ENCODE data around the gene ZNF222.

Gene ZNF222

GRCh38 chr19:44024900-44025216 lies 321 bp upstream of the ZNF222 start:
- H3K27me3 ChIP-seq (ENCODE audit: insufficient read depth, insufficient read length) = no peaks in the 10 kb centered on the region
- H3K9ac ChIP-seq (ENCODE audit: insufficient read length, low read depth) = peak overlapping the region; percentile 85
- H3K9me3 ChIP-seq (ENCODE audit: insufficient read depth, low read length) = peaks cover 9% of the 10 kb centered on the region
- TF ChIP-seq ZNF274 (IDR thresholded peaks at IDR 0.05; ENCODE audit: low read depth, low read length) (no peak), SUZ12 (IDR thresholded peaks at IDR 0.05; ENCODE audit: extremely low read depth, insufficient read depth, insufficient read length) (no peak), YY1 (IDR thresholded peaks at IDR 0.05; ENCODE audit: insufficient read depth, insufficient read length) (no peak)
- H3K4me3 ChIP-seq (ENCODE audit: insufficient read length, low read depth) = peak overlapping the region; percentile 86
- H3K36me3 ChIP-seq (ENCODE audit: insufficient read depth, insufficient read length, low read length) = peaks cover 30% of the 10 kb centered on the region
- no peak for DNase-seq (ENCODE audit: low read depth, low spot score)
- H3K4me1 ChIP-seq (ENCODE audit: insufficient read depth, insufficient read length) = no peaks in the 10 kb centered on the region

DNA sequence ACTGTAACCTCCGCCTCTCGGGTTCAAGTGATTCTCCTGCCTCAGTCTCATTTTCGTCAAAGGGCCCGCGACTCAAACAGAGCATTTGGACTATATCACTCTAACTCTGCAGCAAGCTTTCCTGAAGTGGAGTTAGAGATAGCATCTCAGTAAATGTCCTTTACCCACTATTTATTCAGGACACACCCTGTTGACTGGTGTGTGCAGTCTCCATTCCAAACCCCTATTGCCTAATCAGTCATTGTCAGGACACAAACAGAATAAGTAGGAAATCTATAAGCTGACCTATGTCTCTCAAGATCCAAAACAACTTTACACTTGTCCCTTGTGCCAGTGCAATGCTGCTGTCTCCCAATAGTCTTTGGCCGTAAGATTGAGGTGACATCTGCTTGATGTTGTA lies 1.4 kb downstream of the ZNF222 start:
- Histone ChIP-seq H3K27me3 (ENCODE audit: insufficient read depth, insufficient read length) (no peaks in the 10 kb centered on the region), H3K36me3 (ENCODE audit: insufficient read depth, insufficient read length, low read length) (peaks cover 40% of the 10 kb centered on the region), H3K9me3 (ENCODE audit: insufficient read depth, low read length) (peaks cover 26% of the 10 kb centered on the region), H3K4me3 (ENCODE audit: insufficient read length, low read depth) (no peak overlapping the region), H3K4me1 (ENCODE audit: insufficient read depth, insufficient read length) (no peaks in the 10 kb centered on the region), H3K9ac (ENCODE audit: insufficient read length, low read depth) (no peak overlapping the region)
- no peak for DNase-seq (ENCODE audit: low read depth, low spot score)
- TF ChIP-seq YY1 (IDR thresholded peaks at IDR 0.05; ENCODE audit: insufficient read depth, insufficient read length) = no peak
- no peak for TF ChIP-seq SUZ12 (IDR thresholded peaks at IDR 0.05; ENCODE audit: extremely low read depth, insufficient read depth, insufficient read length)
- no peak for TF ChIP-seq ZNF274 (IDR thresholded peaks at IDR 0.05; ENCODE audit: low read depth, low read length)

DNA sequence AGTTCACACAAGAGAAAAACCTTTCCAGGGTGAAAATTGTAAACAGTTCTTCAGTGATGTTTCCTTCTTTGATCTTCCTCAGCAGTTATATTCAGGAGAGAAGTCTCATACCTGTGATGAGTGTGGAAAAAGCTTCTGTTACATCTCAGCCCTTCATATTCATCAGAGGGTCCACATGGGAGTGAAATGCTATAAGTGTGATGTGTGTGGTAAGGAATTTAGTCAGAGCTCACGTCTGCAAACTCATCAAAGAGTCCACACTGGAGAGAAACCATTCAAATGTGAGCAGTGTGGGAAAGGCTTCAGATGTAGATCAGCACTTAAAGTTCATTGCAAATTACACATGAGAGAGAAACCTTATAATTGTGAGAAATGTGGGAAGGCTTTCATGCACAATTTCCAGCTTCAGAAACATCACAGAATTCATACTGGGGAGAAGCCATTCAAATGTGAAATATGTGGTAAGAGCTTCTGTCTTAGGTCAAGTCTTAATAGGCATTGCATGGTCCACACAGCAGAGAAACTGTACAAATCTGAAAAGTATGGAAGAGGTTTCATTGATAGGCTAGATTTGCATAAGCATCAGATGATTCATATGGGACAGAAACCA lies 6.9 kb downstream of the ZNF222 start:
- no peak for DNase-seq (ENCODE audit: low read depth, low spot score)
- Histone ChIP-seq H3K9ac (ENCODE audit: insufficient read length, low read depth) (no peak overlapping the region), H3K4me1 (ENCODE audit: insufficient read depth, insufficient read length) (no peaks in the 10 kb centered on the region), H3K27me3 (ENCODE audit: insufficient read depth, insufficient read length) (no peaks in the 10 kb centered on the region), H3K4me3 (ENCODE audit: insufficient read length, low read depth) (no peak overlapping the region), H3K9me3 (ENCODE audit: insufficient read depth, low read length) (peaks cover 46% of the 10 kb centered on the region), H3K36me3 (ENCODE audit: insufficient read depth, insufficient read length, low read length) (peaks cover 44% of the 10 kb centered on the region)
- no peak for TF ChIP-seq SUZ12 (IDR thresholded peaks at IDR 0.05; ENCODE audit: extremely low read depth, insufficient read depth, insufficient read length)

- Histone ChIP-seq H3K9ac (ENCODE audit: insufficient read length, low read depth) (no peak overlapping the region), H3K4me3 (ENCODE audit: insufficient read length, low read depth) (no peak overlapping the region), H3K9me3 (ENCODE audit: insufficient read depth, low read length) (no peaks in the 10 kb centered on the region), H3K4me1 (ENCODE audit: insufficient read depth, insufficient read length) (no peaks in the 10 kb centered on the region), H3K36me3 (ENCODE audit: insufficient read depth, insufficient read length, low read length) (no peaks in the 10 kb centered on the region), H3K27me3 (ENCODE audit: insufficient read depth, insufficient read length) (no peaks in the 10 kb centered on the region)
- TF ChIP-seq ZNF274 (IDR thresholded peaks at IDR 0.05; ENCODE audit: low read depth, low read length) = no peak
- TF ChIP-seq YY1 (IDR thresholded peaks at IDR 0.05; ENCODE audit: insufficient read depth, insufficient read length) = no peak
- no peak for TF ChIP-seq SUZ12 (IDR thresholded peaks at IDR 0.05; ENCODE audit: extremely low read depth, insufficient read depth, insufficient read length)
- DNase-seq (ENCODE audit: low read depth, low spot score) = no peak
Observed at GRCh38 chr19:44042147-44042546, 17.0 kb downstream of the ZNF222 start.

GRCh38 chr19:44050740-44051649 lies 25.8 kb downstream of the ZNF222 start:
- TF ChIP-seq YY1 (IDR thresholded peaks at IDR 0.05; ENCODE audit: insufficient read depth, insufficient read length) (no peak), ZNF274 (IDR thresholded peaks at IDR 0.05; ENCODE audit: low read depth, low read length) (no peak), SUZ12 (IDR thresholded peaks at IDR 0.05; ENCODE audit: extremely low read depth, insufficient read depth, insufficient read length) (no peak)
- Histone ChIP-seq H3K9ac (ENCODE audit: insufficient read length, low read depth) (peak overlapping the region; percentile 64), H3K4me3 (ENCODE audit: insufficient read length, low read depth) (peak overlapping the region; percentile 77), H3K9me3 (ENCODE audit: insufficient read depth, low read length) (no peaks in the 10 kb centered on the region), H3K36me3 (ENCODE audit: insufficient read depth, insufficient read length, low read length) (peaks cover 3% of the 10 kb centered on the region), H3K4me1 (ENCODE audit: insufficient read depth, insufficient read length) (no peaks in the 10 kb centered on the region), H3K27me3 (ENCODE audit: insufficient read depth, insufficient read length) (no peaks in the 10 kb centered on the region)
- DNase-seq (ENCODE audit: low read depth, low spot score) = no peak

DNA sequence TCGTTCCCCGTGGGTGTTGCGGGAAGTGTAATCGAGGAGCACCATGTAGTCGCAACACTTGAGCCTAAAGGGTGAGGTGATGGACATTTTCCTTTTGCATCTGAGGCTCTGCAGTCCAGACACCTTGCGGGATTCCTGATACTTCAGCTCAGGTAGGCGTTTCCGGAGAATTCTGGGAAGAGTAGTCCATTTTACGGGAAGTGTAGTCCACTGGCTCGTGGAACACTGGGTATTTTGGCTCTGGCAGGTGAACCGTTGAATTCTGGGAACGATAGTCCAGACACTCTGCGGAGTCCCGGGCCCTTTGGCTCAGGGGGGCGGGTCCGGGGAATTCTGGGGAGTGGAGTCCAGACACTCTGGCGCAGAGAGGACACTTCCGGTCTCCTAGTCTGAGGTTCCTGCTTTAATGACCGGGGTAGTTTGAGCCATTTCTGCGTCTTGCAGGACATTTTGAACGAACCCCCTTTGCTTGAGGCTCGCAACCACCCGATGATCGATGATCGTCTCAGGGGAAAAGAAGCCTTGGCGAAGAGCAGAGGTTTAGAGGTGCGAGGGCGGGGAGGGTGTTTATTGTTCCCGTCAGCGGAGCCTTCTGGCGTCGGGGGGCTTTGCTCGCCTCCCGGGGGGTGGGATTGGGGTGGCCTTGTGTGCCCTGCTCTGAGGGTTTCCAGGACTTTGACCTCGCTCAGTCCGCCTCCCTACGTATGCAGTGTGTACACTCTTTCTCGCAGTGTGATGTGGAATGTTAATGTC lies 26.6 kb downstream of the ZNF222 start, which contains the start of gene ZNF223:
Gene ZNF223, plus strand, starts transcription at position 387 of the 753 bp plus-strand sequence. CDS start 3,141 bp downstream, outside the sequence.
- Histone ChIP-seq H3K9me3 (ENCODE audit: insufficient read depth, low read length) (no peaks in the 10 kb centered on the region), H3K27me3 (ENCODE audit: insufficient read depth, insufficient read length) (no peaks in the 10 kb centered on the region), H3K36me3 (ENCODE audit: insufficient read depth, insufficient read length, low read length) (peaks cover 4% of the 10 kb centered on the region), H3K4me1 (ENCODE audit: insufficient read depth, insufficient read length) (no peaks in the 10 kb centered on the region), H3K9ac (ENCODE audit: insufficient read length, low read depth) (peak within 1 kb of the TSS; percentile 93), H3K4me3 (ENCODE audit: insufficient read length, low read depth) (peak within 1 kb of the TSS; percentile 77)
- DNase-seq (ENCODE audit: low read depth, low spot score) = peak; percentile 80
- TF ChIP-seq ZNF274 (IDR thresholded peaks at IDR 0.05; ENCODE audit: low read depth, low read length) (no peak), YY1 (IDR thresholded peaks at IDR 0.05; ENCODE audit: insufficient read depth, insufficient read length) (peak; percentile 43), SUZ12 (IDR thresholded peaks at IDR 0.05; ENCODE audit: extremely low read depth, insufficient read depth, insufficient read length) (no peak)

GRCh38 chr19:44055870-44056269 lies 30.7 kb downstream of the ZNF222 start:
- H3K36me3 ChIP-seq (ENCODE audit: insufficient read depth, insufficient read length, low read length) = peaks cover 44% of the 10 kb centered on the region
- no peaks in the 10 kb centered on the region for H3K27me3 ChIP-seq (ENCODE audit: insufficient read depth, insufficient read length)
- no peak for TF ChIP-seq SUZ12 (IDR thresholded peaks at IDR 0.05; ENCODE audit: extremely low read depth, insufficient read depth, insufficient read length)
- TF ChIP-seq YY1 (IDR thresholded peaks at IDR 0.05; ENCODE audit: insufficient read depth, insufficient read length) = no peak
- TF ChIP-seq ZNF274 (IDR thresholded peaks at IDR 0.05; ENCODE audit: low read depth, low read length) = no peak
- no peak overlapping the region for H3K4me3 ChIP-seq (ENCODE audit: insufficient read length, low read depth)
- no peaks in the 10 kb centered on the region for H3K4me1 ChIP-seq (ENCODE audit: insufficient read depth, insufficient read length)
- DNase-seq (ENCODE audit: low read depth, low spot score) = no peak
- no peak overlapping the region for H3K9ac ChIP-seq (ENCODE audit: insufficient read length, low read depth)
- peaks cover 8% of the 10 kb centered on the region; the same call in 1 of the 2 replicates for H3K9me3 ChIP-seq (ENCODE audit: insufficient read depth, low read length)

Data from NT2/D1 (cell line).